GM12892 (cell line): ENCODE data around the gene PKIB.
"Not testable (repeated sequence)": the region's sequence is repeated elsewhere in the genome, so short reads cannot be mapped to it uniquely, and the experiment has no call there.

ENCODE experiments used
- POLR2A ChIP-seq: IDR thresholded peaks from 2 replicates; pipeline ENCODE4 v1.6.1; 2011; ENCODE audit warnings: low read depth, low read length, control low read depth
- POLR2AphosphoS5 ChIP-seq: IDR thresholded peaks from 2 replicates; pipeline ENCODE4 v1.6.1; 2011; ENCODE audit warnings: low read depth, low read length, control low read depth
- TAF1 ChIP-seq: IDR thresholded peaks from 2 replicates; pipeline ENCODE4 v1.6.1; 2011; ENCODE audit warnings: low read depth, mild to moderate bottlenecking, control low read depth, low read length, borderline replicate concordance

GRCh38 chr6:122642604-122643003 is 32.4 kb downstream of the PKIB start:
- TF ChIP-seq POLR2A, POLR2AphosphoS5, TAF1: not testable (repeated sequence)
